HepG2 (cell line): ENCODE measurements around the gene CDK18. TPM values are rescaled to one million over a fixed set of nuclear protein-coding genes. Genes with fewer than 3 reads are reported as not detected.
A peak's percentile ranks its signal among the peaks of the same experiment; 100 is the strongest.

Source experiments
- ATAC-seq: fragments of 200-7000 bp; cut with Tn5 transposase; 3 replicates; pipeline ENCODE4 v1.9.1; 2020; ENCODE audit warnings: mild to moderate bottlenecking, moderate library complexity
- BruUV-seq: library from RNA; stranded (reverse); fragments of 400-500 nt; replicated peaks from 2 replicates; lab custom pipeline; 2021; lab: Mats Ljungman, UMichigan
- CTCF ChIA-PET: fragments of 300-600 bp; formaldehyde crosslinking; extraction: SDS; loops from one replicate; lab custom pipeline; 2021; ENCODE audit warnings: low total read pairs, inconsistent platforms, low intra/inter-chr PET ratio; lab: Yijun Ruan, JAX
- POLR2A ChIA-PET: fragments of 350-600 bp; sonication (Branson Sonifier 250); formaldehyde crosslinking; loops from one replicate; lab custom pipeline; 2020; ENCODE audit warnings: antibody characterized with exemption, inconsistent platforms; lab: Yijun Ruan, JAX
- DNase-seq: peaks from one replicate; pipeline ENCODE4 v3.0.0-alpha.2; 2015; ENCODE audit warnings: low spot score
- FAIRE-seq: peaks from 3 replicates; lab custom pipeline; 2011; peaks lifted over from hg19 to GRCh38; lab: Jason Lieb, UNC
- H2AFZ ChIP-seq: one replicate; pipeline ENCODE4 v1.6.1; 2011; ENCODE audit warnings: low read length, inconsistent platforms
- H3K27ac ChIP-seq: fragments of 300-600 bp; 3 replicates; pipeline ENCODE4 v1.8.0; 2011; ENCODE audit warnings: mixed run types, mild to moderate bottlenecking, mixed read lengths, low read length, inconsistent platforms; ENCODE audit not compliant: insufficient read depth; ENCODE audit errors: extremely low read length
- H3K27me3 ChIP-seq, 2 experiments: fragments of 200-600 bp in 1 of 2; 2 replicates in 1 of 2; 3 replicates in 1 of 2; pipeline versions ENCODE4 v1.6.0 to v1.8.0; 2011; ENCODE audit warnings: low read length in 2 of 2, mild to moderate bottlenecking in 2 of 2, moderate library complexity in 2 of 2, inconsistent platforms in 1 of 2; ENCODE audit not compliant: insufficient read depth in 2 of 2, control insufficient read depth in 1 of 2
- H3K36me3 ChIP-seq, 2 experiments: fragments of 200-600 bp in 1 of 2; replicated peaks in 1 of 2; 2 replicates in 1 of 2; 3 replicates in 1 of 2; pipeline versions ENCODE4 v1.5.1 to v1.8.0; 2011; ENCODE audit warnings: low read length in 2 of 2, inconsistent platforms in 1 of 2; ENCODE audit not compliant: insufficient read depth in 2 of 2, control insufficient read depth in 1 of 2
- H3K4me1 ChIP-seq: 2 replicates; pipeline ENCODE4 v1.5.1; 2012; ENCODE audit warnings: low read length, inconsistent platforms; ENCODE audit not compliant: insufficient read depth
- H3K4me2 ChIP-seq: 2 replicates; pipeline ENCODE4 v1.6.0; 2011; ENCODE audit warnings: low read depth, low read length, inconsistent platforms
- H3K4me3 ChIP-seq, 3 experiments: fragments of 200-600 bp in 1 of 3; sonication (generic), shearing (Covaris generic) in 1 of 3; replicated peaks in 1 of 3; 2 replicates each; pipeline ENCODE4 v1.5.1; 2011 to 2016; ENCODE audit warnings: low read length in 3 of 3, inconsistent platforms in 2 of 3, low read depth in 2 of 3, mild to moderate bottlenecking in 2 of 3, control low read depth in 1 of 3, mixed read lengths in 1 of 3; ENCODE audit not compliant: insufficient read depth in 1 of 3
- H3K79me2 ChIP-seq: one replicate; pipeline ENCODE4 v1.6.1; 2011; ENCODE audit warnings: low read length, inconsistent platforms; ENCODE audit not compliant: insufficient read depth
- H3K9ac ChIP-seq: 2 replicates; pipeline ENCODE4 v1.6.0; 2011; ENCODE audit warnings: mild to moderate bottlenecking, low read depth, low read length, inconsistent platforms; ENCODE audit not compliant: insufficient read depth
- H3K9me3 ChIP-seq: 2 replicates; pipeline ENCODE4 v1.5.1; 2012; ENCODE audit warnings: mild to moderate bottlenecking, low read length
- H4K20me1 ChIP-seq: 2 replicates; pipeline ENCODE4 v1.6.0; 2011; ENCODE audit warnings: inconsistent platforms, mild to moderate bottlenecking, low read length, moderate library complexity; ENCODE audit not compliant: insufficient read depth
- CTCF ChIP-seq: sonication (generic); formaldehyde crosslinking; IDR thresholded peaks from 2 replicates; pipeline ENCODE4 v1.5.0; 2020; ENCODE audit warnings: mild to moderate bottlenecking, missing genetic modification reagents, moderate library complexity
- GABPB1 ChIP-seq: IDR thresholded peaks from 2 replicates; pipeline ENCODE4 v1.6.1; 2016; ENCODE audit warnings: mild to moderate bottlenecking, missing genetic modification reagents, moderate library complexity, missing compliant biosample characterization
- HMGXB3 ChIP-seq: sonication (generic); formaldehyde crosslinking; IDR thresholded peaks from 2 replicates; pipeline ENCODE4 v1.4.0; 2020; ENCODE audit warnings: missing genetic modification reagents, borderline replicate concordance
- HMGXB4 ChIP-seq, 2 experiments: sonication (generic) in 1 of 2; formaldehyde crosslinking in 1 of 2; IDR thresholded peaks; 2 replicates each; pipeline versions ENCODE4 v1.4.0 to v1.6.1; 2018 to 2020; ENCODE audit warnings: missing genetic modification reagents in 2 of 2, borderline replicate concordance in 1 of 2, low read depth in 1 of 2, mild to moderate bottlenecking in 1 of 2, missing biosample characterization in 1 of 2
- NCOA1 ChIP-seq: sonication (generic); formaldehyde crosslinking; IDR thresholded peaks from 2 replicates; pipeline ENCODE4 v1.9.0; 2021; ENCODE audit warnings: missing genetic modification reagents
- NRL ChIP-seq: sonication (generic); formaldehyde crosslinking; IDR thresholded peaks from 2 replicates; pipeline ENCODE4 v1.5.0; 2020; ENCODE audit warnings: missing genetic modification reagents, mild to moderate bottlenecking, moderate library complexity, borderline replicate concordance
- SMAD9 ChIP-seq: sonication (generic); formaldehyde crosslinking; IDR thresholded peaks from 2 replicates; pipeline ENCODE4 v1.5.1; 2020; ENCODE audit warnings: mild to moderate bottlenecking, missing genetic modification reagents
- ZNF124 ChIP-seq: sonication (generic); formaldehyde crosslinking; IDR thresholded peaks from 2 replicates; pipeline ENCODE4 v1.4.0; 2020; ENCODE audit warnings: missing genetic modification reagents
- WGBS: methylation state at CpG from one replicate; pipeline ENCODE4 v1.1.6; 2017; ENCODE audit warnings: low lambda C conversion rate; 5-methylcytosine and 5-hydroxymethylcytosine counted together
- in situ Hi-C: cut with HindIII; loops from 2 replicates; pipeline ENCODE4 v1.10.0; 2017; ENCODE audit warnings: low pct_unique_long_range_greater_than_20kb; ENCODE audit not compliant: extremely low pct_ligation_motif_present
- intact Hi-C: fragments of 100-400 bp; cut with micrococcal nuclease; formaldehyde crosslinking; loops from one replicate; pipeline ENCODE4 v1.10.0; 2022; ENCODE audit not compliant: unreplicated experiment
- polyA plus RNA-seq, 8 experiments: library from polyadenylated mRNA; depleted of rRNA in 3 of 8; stranded (reverse) in 7 of 8; unstranded in 1 of 8; fragments of >200 nt; fragmentation: Illumina TruSeq in 4 of 8; extraction: Trizol in 4 of 8; gene quantifications; 2 replicates each; pipeline versions ENCODE4 v1.2.1 to v1.2.3, GENCODE V29; 2011 to 2016; ENCODE audit warnings: low read depth in 4 of 8, missing spikeins in 1 of 8, mixed read lengths in 1 of 8; ENCODE audit not compliant: insufficient read depth in 1 of 8
- total RNA-seq, 5 experiments: library from RNA; depleted of rRNA; stranded (reverse); fragments of >200 nt; fragmentation: Illumina TruSeq; extraction: Trizol; gene quantifications; 2 replicates each; pipeline ENCODE4 v1.2.3, GENCODE V29; 2016; ENCODE audit warnings: low read depth in 1 of 5

Gene CDK18
- total and polyA plus RNA-seq, 2 of the 13 experiments (the other 11 are each of a cell fraction or from before 2014, with no cell fraction given) = 6.4 to 38.8 TPM

- TF ChIP-seq HMGXB4 (CRISPR knock-in tag; IDR thresholded peaks at IDR 0.05; ENCODE audit: borderline replicate concordance in 1 of 2, low read depth in 1 of 2) = 0 out of 4 replicates have a peak, but pooled peaks of 1 of the 2 experiments have one; percentile 39
- TF ChIP-seq NCOA1 (CRISPR knock-in tag) = 0 out of 2 replicates have a peak, but pooled peaks have one; percentile 56
- peak; percentile 93 for TF ChIP-seq CTCF (CRISPR knock-in tag)
- 0 out of 2 replicates have a peak, but pooled peaks have one; percentile 33 for TF ChIP-seq ZNF124
- TF ChIP-seq GABPB1 (CRISPR knock-in tag) = peak; percentile 8; the same call in 1 of the 2 replicates
- peak; percentile 22; the same call in 1 of the 2 replicates for TF ChIP-seq NRL (CRISPR knock-in tag)
Observed at GRCh38 chr1:205528887-205529825, 24.7 kb downstream of the CDK18 start (continued).

- Histone ChIP-seq H3K4me3 (no peak overlapping the region), H3K36me3 (no peaks in the 10 kb centered on the region; a peak in 1 of 5 replicates), H3K27me3 (no peaks in the 10 kb centered on the region), H3K9ac (no peak overlapping the region), H3K9me3 (no peaks in the 10 kb centered on the region), H3K79me2 (no peaks in the 10 kb centered on the region), H2AFZ (no peak overlapping the region), H3K27ac (no peak overlapping the region), H4K20me1 (peaks cover 2% of the 10 kb centered on the region; the same call in 1 of the 2 replicates), H3K4me1 (0 out of 2 replicates have a peak, but pooled peaks cover 7% of the 10 kb centered on the region), H3K4me2 (no peak overlapping the region)
- TF ChIP-seq SMAD9 (CRISPR knock-in tag) (no peak), HMGXB3 (CRISPR knock-in tag) (no peak)
- WGBS = no CpG with 5 or more reads among the region's 6 CpGs
- BruUV-seq = no TSS peak
- FAIRE-seq (no peak), ATAC-seq (no peak), DNase-seq (no peak)
- ChIA-PET POLR2A (no interaction called here), CTCF (interaction anchor here (3.5 kb wide), 1 partner anchor 127 kb away, joined by 27 read pairs; no protein-coding TSS in a partner anchor)
- in situ Hi-C loops = no loop called here
- intact Hi-C loops = no loop called here
Observed at GRCh38 chr1:205530116-205530515, 25.6 kb downstream of the CDK18 start.
